Measurements from ENCODE around the gene KCTD6. TPM values are rescaled to one million over a fixed set of nuclear protein-coding genes. Genes with fewer than 3 reads are reported as not detected.

KCTD6 gene
- 1 to 10 TPM; 4.9 to 5.2 TPM for total RNA-seq

GRCh38 chr3:58491506-58492402, at the start of gene KCTD6:
Gene KCTD6, plus strand, starts transcription at chr3:58492096. Its CDS starts 6,660 bp downstream, at chr3:58498756.
- peaks cover 29% of the 10 kb centered on the region for H3K4me1 Mint-ChIP-seq
- no peaks in the 10 kb centered on the region for H3K9me3 Mint-ChIP-seq
- ATAC-seq (replicated peaks): peak; percentile 94
- H3K27me3 Mint-ChIP-seq: no peaks in the 10 kb centered on the region
- H3K4me3 Mint-ChIP-seq: peak within 1 kb of the TSS; percentile 93
- peak within 1 kb of the TSS; percentile 74 for H3K27ac Mint-ChIP-seq
- no peaks in the 10 kb centered on the region for H3K36me3 Mint-ChIP-seq (ENCODE audit: low read depth)

- H3K27ac Mint-ChIP-seq: no peak overlapping the region
- no peak overlapping the region for H3K4me3 Mint-ChIP-seq
- no peaks in the 10 kb centered on the region for H3K27me3 Mint-ChIP-seq
- peaks cover 12% of the 10 kb centered on the region for H3K9me3 Mint-ChIP-seq
- no peaks in the 10 kb centered on the region for H3K4me1 Mint-ChIP-seq
- ATAC-seq (replicated peaks): no peak
- H3K36me3 Mint-ChIP-seq (ENCODE audit: low read depth): no peaks in the 10 kb centered on the region
Observed at GRCh38 chr3:58452176-58452575, 39.7 kb upstream of the KCTD6 start.

DNA sequence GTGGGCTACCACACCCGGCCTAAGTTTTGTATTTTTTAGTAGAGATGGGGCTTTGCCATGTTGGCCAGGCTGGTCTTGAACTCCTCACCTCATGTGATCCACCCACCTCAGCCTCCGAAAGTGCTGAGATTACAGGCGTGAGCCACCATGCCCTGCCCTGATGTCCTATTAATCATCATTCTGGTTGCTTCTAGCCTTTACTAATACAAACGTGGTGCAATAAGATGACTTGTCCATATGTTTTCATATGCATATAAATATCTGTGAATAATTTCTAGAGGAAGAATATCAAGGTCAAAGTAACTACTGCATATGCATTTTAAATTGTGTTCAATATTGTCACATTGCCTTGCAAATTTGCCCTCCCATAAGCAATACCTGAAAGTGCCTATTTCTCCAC, 32.7 kb upstream of the KCTD6 start:
- H3K4me1 Mint-ChIP-seq: no peaks in the 10 kb centered on the region

DNA sequence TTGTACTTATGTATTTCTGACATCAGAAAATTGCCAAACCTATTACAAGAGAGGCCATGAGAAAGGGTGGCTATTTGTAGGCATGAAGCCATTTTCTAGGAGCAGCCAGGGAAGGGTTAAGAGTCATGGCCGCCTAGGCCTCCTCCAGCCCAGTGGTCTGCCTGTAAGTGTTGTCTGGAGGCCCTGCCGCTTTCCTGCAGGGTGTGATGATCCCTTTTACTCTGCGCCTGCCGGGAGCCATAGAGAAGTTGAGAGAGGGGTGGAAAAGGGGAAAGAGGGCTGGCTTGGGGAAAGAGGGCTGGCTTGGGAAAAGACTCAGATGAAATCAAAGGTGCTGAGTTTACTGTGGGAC, 29.1 kb upstream of the KCTD6 start:
- Mint-ChIP-seq H3K9me3 (no peaks in the 10 kb centered on the region), H3K4me1 (no peaks in the 10 kb centered on the region), H3K27ac (no peak overlapping the region), H3K36me3 (ENCODE audit: low read depth) (no peaks in the 10 kb centered on the region), H3K27me3 (no peaks in the 10 kb centered on the region), H3K4me3 (no peak overlapping the region)
- no peak for ATAC-seq (replicated peaks)

More for the DNA sequence above, 32.7 kb upstream of the KCTD6 start:
- no peak overlapping the region for H3K4me3 Mint-ChIP-seq
- ATAC-seq (replicated peaks): no peak
- no peak overlapping the region for H3K27ac Mint-ChIP-seq
- no peaks in the 10 kb centered on the region for H3K36me3 Mint-ChIP-seq (ENCODE audit: low read depth)
- H3K9me3 Mint-ChIP-seq: peaks cover 9% of the 10 kb centered on the region
- H3K27me3 Mint-ChIP-seq: no peaks in the 10 kb centered on the region

GRCh38 chr3:58463181-58463941, 28.5 kb upstream of the KCTD6 start:
- peak overlapping the region; percentile 41 for H3K27ac Mint-ChIP-seq
- no peaks in the 10 kb centered on the region for H3K9me3 Mint-ChIP-seq
- peak; percentile 99 for ATAC-seq (replicated peaks)
- no peaks in the 10 kb centered on the region for H3K27me3 Mint-ChIP-seq
- peak overlapping the region; percentile 45 for H3K4me3 Mint-ChIP-seq
- H3K36me3 Mint-ChIP-seq (ENCODE audit: low read depth): no peaks in the 10 kb centered on the region
- no peaks in the 10 kb centered on the region for H3K4me1 Mint-ChIP-seq

DNA sequence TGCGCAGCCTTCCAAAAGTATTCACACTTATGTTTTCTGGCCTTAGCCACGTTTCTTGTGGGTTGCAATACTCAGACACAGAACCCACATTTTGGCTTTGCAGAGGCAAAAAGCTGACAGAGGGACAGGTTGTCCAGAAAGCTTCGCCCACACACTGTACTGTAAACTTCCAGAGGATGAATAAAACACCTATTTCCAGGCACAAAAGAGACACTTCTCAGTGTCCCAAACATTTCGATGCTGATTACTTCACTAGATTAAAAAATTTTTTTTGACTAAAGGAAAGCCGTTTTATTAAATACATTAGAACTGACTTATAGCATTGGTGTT, 28.0 kb upstream of the KCTD6 start:
- H3K36me3 Mint-ChIP-seq (ENCODE audit: low read depth): no peaks in the 10 kb centered on the region

DNA sequence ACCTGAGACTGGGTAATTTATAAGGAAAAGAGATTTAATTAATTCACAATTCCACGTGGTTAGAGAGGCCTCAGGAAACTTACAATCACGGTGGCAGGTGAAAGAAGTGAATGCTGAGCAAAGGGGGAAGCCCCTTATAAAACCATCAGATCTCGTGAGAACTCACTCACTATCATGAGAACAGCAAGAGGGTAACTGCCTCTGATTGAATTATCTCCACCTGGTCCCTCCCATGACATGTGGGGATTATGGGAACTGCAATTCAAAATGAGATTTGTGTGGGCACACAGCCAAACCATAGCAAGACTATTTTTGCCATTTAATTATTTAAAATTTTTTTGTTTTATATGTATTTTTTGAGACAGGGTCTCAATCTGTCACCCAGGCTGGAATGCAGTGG, 27.0 kb upstream of the KCTD6 start:
- Mint-ChIP-seq H3K4me1 (no peaks in the 10 kb centered on the region), H3K4me3 (no peak overlapping the region), H3K36me3 (ENCODE audit: low read depth) (no peaks in the 10 kb centered on the region), H3K27me3 (no peaks in the 10 kb centered on the region), H3K27ac (no peak overlapping the region), H3K9me3 (no peaks in the 10 kb centered on the region)
- peak; percentile 44 for ATAC-seq (replicated peaks)

More for the DNA sequence above, 28.0 kb upstream of the KCTD6 start:
- Mint-ChIP-seq H3K4me3 (peak overlapping the region; percentile 45), H3K27me3 (no peaks in the 10 kb centered on the region), H3K9me3 (no peaks in the 10 kb centered on the region), H3K27ac (peak overlapping the region; percentile 41), H3K4me1 (no peaks in the 10 kb centered on the region)
- ATAC-seq (replicated peaks): no peak

DNA sequence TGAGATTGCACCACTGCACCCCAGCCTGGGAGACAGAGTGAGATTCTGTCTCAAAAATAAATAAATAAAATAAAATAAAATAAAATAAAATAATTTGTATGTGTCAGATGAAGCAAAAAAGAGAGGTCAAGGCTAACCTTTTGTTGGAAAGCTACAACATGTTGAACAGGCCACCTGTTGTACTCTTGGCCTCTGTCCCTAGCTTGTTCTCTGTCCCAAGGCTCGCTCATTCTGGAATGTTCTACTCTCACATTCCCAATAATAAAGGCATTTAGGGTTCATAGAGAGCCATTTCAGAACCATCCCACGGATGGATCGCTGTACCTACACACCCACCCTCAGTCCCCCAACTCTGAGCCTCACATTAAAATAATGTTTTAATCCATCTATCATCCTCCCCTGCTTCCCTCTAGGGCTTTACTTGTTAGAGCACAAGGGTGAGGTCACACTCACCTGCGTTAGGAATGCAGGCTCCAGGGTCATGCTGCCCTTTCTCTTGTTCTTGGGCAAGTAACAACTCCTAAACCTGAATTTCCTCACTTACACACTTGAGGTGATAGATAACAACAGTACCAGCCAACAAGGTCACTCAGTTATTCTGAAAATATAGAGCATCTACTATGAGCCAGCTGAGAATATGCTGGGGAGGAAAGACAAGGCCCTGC, 24.9 kb upstream of the KCTD6 start:
- Mint-ChIP-seq H3K4me3 (no peak overlapping the region), H3K27ac (no peak overlapping the region), H3K36me3 (ENCODE audit: low read depth) (no peaks in the 10 kb centered on the region), H3K4me1 (no peaks in the 10 kb centered on the region), H3K27me3 (no peaks in the 10 kb centered on the region), H3K9me3 (no peaks in the 10 kb centered on the region)
- ATAC-seq (replicated peaks): no peak

DNA sequence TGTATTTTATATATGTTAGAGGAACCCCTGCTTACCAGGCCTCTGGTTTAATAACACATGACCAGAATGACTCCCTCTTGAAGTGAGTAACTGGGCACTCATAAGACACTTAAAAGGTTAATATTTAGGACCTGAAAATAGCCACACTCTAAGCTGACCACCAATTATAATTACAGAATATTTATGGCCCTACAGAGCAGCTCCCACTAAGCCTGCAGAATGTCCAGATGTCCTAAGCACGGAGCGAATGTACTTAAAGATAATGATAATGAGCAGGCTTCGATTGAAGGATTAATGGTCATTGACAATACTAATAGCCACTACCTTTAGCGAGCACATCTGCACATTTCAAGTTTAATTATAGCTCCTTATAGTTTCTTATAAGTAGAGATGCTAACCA, 22.8 kb upstream of the KCTD6 start:
- Mint-ChIP-seq H3K4me1 (no peaks in the 10 kb centered on the region), H3K4me3 (no peak overlapping the region), H3K27me3 (no peaks in the 10 kb centered on the region), H3K36me3 (ENCODE audit: low read depth) (no peaks in the 10 kb centered on the region), H3K9me3 (no peaks in the 10 kb centered on the region), H3K27ac (no peak overlapping the region)
- ATAC-seq (replicated peaks): no peak

DNA sequence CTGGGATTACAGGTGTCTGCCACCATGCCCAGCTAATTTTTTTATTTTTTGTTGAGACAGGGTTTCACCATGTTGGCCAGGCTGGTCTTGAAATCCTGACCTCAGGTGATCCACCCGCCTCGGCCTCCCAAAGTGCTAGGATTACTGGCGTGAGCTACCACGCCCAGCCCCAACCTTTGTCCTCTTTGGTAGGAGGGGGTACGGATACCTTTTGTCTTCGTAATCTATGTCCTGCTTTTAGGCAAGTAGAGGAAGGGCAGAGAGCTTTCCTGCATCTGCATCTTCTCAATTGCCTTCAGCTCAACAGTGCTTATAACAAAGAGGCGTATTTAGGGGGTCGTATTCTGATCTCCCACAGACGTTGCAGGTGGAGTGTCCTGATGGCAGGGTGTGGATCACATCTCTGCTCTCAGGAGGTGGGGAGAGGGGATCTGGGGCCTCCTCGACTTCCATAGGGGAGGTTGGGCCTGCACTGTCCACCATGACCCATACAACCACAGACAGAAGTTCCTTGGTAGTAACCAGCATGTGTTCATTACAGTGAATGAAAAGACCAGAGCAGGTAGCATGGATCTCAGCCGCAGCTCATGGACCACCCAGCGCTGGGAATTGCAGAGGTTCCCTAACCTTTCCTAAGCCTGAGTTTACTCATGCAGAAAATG, 21.4 kb upstream of the KCTD6 start:
- Mint-ChIP-seq H3K36me3 (ENCODE audit: low read depth) (no peaks in the 10 kb centered on the region), H3K9me3 (no peaks in the 10 kb centered on the region), H3K4me3 (peak overlapping the region; percentile 43), H3K27ac (no peak overlapping the region), H3K27me3 (no peaks in the 10 kb centered on the region), H3K4me1 (peaks cover 12% of the 10 kb centered on the region)
- ATAC-seq (replicated peaks): no peak

- Mint-ChIP-seq H3K4me1 (peaks cover 12% of the 10 kb centered on the region), H3K9me3 (no peaks in the 10 kb centered on the region), H3K27me3 (no peaks in the 10 kb centered on the region), H3K27ac (no peak overlapping the region), H3K36me3 (ENCODE audit: low read depth) (no peaks in the 10 kb centered on the region), H3K4me3 (peak overlapping the region; percentile 43)
- peak; percentile 96 for ATAC-seq (replicated peaks)
Observed at GRCh38 chr3:58471025-58471887, 20.6 kb upstream of the KCTD6 start.

DNA sequence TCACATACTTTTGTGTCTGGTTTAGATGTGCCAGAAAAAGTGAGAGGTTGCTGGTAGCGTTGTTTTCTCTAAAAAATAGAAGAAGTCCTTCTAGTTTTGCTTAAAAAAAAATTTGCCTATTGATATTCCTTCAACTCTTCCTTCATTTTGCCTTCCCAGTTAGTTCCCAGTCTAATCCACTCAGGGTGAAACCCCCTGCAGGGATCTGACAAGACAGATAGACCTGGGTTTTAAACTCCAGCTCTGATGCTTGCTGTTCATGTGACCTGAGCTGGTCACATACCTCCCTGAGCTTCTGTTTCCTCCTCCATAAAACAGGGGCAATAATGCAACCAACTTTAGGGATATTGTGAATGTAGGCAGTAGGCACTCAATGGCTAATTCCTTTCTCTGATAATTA, 18.6 kb upstream of the KCTD6 start:
- Mint-ChIP-seq H3K27ac (no peak overlapping the region), H3K9me3 (no peaks in the 10 kb centered on the region), H3K4me3 (no peak overlapping the region), H3K36me3 (ENCODE audit: low read depth) (no peaks in the 10 kb centered on the region), H3K4me1 (peaks cover 12% of the 10 kb centered on the region), H3K27me3 (no peaks in the 10 kb centered on the region)
- no peak for ATAC-seq (replicated peaks)

- H3K9me3 Mint-ChIP-seq: no peaks in the 10 kb centered on the region
- no peak overlapping the region for H3K4me3 Mint-ChIP-seq
- no peak overlapping the region for H3K27ac Mint-ChIP-seq
- no peak for ATAC-seq (replicated peaks)
- H3K36me3 Mint-ChIP-seq (ENCODE audit: low read depth): no peaks in the 10 kb centered on the region
- peaks cover 12% of the 10 kb centered on the region for H3K4me1 Mint-ChIP-seq
- no peaks in the 10 kb centered on the region for H3K27me3 Mint-ChIP-seq
Observed at GRCh38 chr3:58474348-58474911, 17.5 kb upstream of the KCTD6 start.

Data from activated T-helper 17 cell treated with anti-CD3 and anti-CD28 coated beads, Interleukin-2, amount 50 U/mL, for 72 hours (primary cell).